Measurements from ENCODE around the gene CCDC88C.
"Not testable (repeated sequence)": the region's sequence is repeated elsewhere in the genome, so short reads cannot be mapped to it uniquely, and the experiment has no call there.

GRCh38 chr14:91409240-91409639 is 8.4 kb downstream of the CCDC88C start:
- not testable (repeated sequence) for TF ChIP-seq CTCF, POLR2A (IDR thresholded peaks at IDR 0.05)
